22Rv1 (cell line): Measurements from ENCODE around the gene TMEM176B.

Source experiments
- H3K27ac ChIP-seq: fragments of 450-650 bp; 2 replicates; pipeline ENCODE4 v1.5.1; 2017
- ZFX ChIP-seq: fragments of 450-650 bp; IDR thresholded peaks from 2 replicates; pipeline ENCODE4 v1.6.1; 2017; ENCODE audit warnings: antibody characterized with exemption, borderline replicate concordance
- TF ChIP-seq, protein P1 (sequence below): fragments of 450-650 bp; IDR thresholded peaks from 2 replicates; pipeline ENCODE4 v1.5.1; 2017; ENCODE audit warnings: mild to moderate bottlenecking

The TMEM176B gene

DNA sequence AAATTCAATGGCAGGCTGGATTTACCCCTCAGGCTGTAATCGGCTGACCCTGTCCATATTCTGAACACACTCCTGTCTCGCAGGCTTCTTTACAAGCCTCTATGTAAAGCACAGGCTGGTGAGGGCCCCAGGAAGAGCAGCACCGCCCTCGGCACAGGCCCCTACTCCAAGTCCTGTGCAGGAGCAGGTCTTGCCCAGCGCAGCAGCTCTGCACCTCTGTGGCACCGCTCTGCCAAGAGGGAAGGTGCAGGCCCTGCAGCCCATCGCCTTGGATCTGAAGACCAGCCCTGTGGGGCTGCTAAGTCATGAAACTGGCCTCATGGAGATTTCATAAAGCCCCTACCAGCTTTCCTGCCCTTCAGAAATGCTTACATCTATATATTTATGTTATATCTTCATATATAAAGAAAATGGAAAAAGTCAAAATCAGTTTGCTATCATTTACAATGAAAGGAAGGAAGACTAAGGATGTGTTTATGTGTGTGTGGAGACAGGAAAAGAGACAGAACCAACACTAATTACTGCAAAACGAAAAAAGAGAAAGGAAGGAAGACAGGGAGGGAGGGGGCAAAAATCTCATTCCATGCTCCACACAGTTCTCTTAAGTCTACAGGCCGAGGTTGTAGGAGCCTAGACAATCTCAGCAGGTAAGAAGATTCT, 9.6 kb downstream of the TMEM176B start:
- no peak overlapping the region for H3K27ac ChIP-seq
- TF ChIP-seq, protein P1, sequence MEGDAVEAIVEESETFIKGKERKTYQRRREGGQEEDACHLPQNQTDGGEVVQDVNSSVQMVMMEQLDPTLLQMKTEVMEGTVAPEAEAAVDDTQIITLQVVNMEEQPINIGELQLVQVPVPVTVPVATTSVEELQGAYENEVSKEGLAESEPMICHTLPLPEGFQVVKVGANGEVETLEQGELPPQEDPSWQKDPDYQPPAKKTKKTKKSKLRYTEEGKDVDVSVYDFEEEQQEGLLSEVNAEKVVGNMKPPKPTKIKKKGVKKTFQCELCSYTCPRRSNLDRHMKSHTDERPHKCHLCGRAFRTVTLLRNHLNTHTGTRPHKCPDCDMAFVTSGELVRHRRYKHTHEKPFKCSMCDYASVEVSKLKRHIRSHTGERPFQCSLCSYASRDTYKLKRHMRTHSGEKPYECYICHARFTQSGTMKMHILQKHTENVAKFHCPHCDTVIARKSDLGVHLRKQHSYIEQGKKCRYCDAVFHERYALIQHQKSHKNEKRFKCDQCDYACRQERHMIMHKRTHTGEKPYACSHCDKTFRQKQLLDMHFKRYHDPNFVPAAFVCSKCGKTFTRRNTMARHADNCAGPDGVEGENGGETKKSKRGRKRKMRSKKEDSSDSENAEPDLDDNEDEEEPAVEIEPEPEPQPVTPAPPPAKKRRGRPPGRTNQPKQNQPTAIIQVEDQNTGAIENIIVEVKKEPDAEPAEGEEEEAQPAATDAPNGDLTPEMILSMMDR = no peak
- no peak for TF ChIP-seq ZFX

DNA sequence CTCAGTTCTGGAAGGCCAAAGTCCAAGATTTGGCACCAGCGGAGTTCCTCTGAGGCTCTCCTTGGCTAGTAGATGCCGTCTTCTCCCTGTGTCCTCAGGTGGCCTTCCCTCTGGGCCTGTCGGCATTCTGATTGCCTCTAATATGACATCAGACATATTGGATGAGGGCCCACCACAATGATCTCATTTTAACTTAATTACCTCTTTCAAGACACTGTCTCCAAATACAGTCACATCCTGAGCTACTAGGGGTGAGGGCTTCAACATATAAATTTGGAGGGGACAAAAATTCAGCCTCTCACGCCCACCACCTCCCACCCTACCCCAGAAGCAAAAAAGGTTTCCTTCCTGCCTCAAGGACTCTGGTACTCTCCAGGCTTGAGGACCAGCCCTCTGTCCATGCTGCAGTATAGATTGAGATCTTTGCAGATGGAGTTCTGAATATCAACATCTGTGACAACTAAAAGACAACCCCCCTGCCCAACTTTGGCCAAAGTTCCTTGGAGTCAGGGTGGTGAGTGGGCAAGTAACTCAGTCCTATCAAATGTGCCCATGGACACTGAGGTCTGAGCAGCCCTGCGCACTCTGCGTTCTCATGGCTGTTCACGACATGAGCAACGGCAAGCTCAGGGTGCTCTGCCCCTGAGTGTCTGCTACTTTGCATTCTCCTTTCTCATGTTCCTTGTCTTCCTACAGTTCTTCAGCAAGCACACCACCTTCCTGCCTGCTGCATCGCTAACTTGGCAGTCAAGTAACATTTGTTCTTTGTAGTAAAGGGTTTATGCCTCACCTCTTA, 11.5 kb downstream of the TMEM176B start:
- TF ChIP-seq, protein P1 = no peak
- no peak for TF ChIP-seq ZFX
- H3K27ac ChIP-seq = no peak overlapping the region

GRCh38 chr7:150787321-150788281, 12.6 kb downstream of the TMEM176B start:
- no peak overlapping the region for H3K27ac ChIP-seq
- TF ChIP-seq, protein P1 = no peak
- TF ChIP-seq ZFX = no peak

DNA sequence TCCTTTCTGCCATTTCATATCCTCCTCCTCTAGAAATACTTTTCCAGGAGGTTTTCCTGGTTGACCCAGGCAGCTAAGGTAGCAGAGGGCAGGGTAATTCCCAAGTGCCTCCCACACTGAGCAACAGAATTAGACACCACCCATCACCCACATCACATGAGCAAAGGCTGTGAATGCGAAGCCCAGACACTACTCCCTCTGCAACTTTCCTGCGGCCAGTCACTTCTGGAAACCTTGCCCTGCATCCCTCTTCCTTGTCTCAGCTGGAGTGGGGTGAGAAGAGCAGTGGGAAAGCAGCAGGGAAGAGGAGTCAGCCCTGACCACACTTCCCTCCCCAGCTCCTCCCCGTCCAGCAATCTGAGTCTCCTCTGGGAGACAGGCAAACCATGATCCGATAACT, 15.2 kb downstream of the TMEM176B start:
- H3K27ac ChIP-seq = peak overlapping the region; percentile 25; the same call in 1 of the 2 replicates
- TF ChIP-seq, protein P1 = no peak
- TF ChIP-seq ZFX = no peak

DNA sequence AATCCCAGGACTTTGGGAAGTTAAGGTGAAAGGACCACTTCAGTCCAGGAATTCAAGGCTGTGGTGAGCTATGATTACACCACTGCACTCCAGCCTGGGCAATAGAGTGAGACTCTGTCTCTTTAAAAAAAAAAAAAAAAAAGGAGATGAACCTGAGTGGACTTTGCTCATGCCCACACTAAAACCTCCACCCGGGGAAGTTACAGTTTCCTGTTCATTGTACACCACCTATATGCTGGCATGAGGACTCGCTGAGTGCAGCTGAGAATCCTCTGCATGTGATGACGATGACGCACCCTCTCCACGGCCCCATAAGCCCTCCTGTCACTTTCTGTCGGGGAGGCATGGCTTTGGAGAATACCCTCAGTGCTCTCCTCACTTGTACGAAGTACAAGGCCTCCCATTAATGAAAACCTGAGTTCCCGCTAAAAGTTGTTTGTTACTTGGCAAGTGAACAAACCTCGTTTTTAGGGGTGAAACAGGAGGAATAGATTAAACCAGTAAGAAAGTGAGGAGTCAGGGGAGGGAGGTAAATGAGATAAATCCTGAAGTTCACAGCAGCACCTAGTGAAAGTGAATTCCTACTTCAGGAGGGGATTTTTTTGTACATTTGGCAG, 15.9 kb downstream of the TMEM176B start:
- TF ChIP-seq, protein P1 = no peak; the same call in 1 of the 2 replicates
- TF ChIP-seq ZFX = no peak
- peak overlapping the region; percentile 25 for H3K27ac ChIP-seq

GRCh38 chr7:150781961-150782360, 18.2 kb downstream of the TMEM176B start:
- no peak overlapping the region for H3K27ac ChIP-seq
- TF ChIP-seq, protein P1 = no peak
- no peak for TF ChIP-seq ZFX
